CD4-positive, alpha-beta T cell (primary cell): ENCODE results near the gene MIDN. TPM values are rescaled to one million over a fixed set of nuclear protein-coding genes. Genes with fewer than 3 reads are reported as not detected.
A peak's percentile ranks its signal among the peaks of the same experiment; 100 is the strongest.

Experiments
- ATAC-seq: fragments of 200-7000 bp; cut with Tn5 transposase; one replicate; pipeline ENCODE4 v1.10.0; 2022; ENCODE audit warnings: mild to moderate bottlenecking; ENCODE audit not compliant: poor library complexity
- CTCF ChIA-PET: fragments of 350-600 bp; sonication (Branson Sonifier 250); formaldehyde crosslinking; loops from one replicate; lab custom pipeline; 2021; ENCODE audit warnings: antibody characterized with exemption, inconsistent platforms; lab: Charles Lee
- POLR2A ChIA-PET: fragments of 350-600 bp; sonication (Branson Sonifier 250); formaldehyde crosslinking; loops from one replicate; lab custom pipeline; 2021; ENCODE audit warnings: antibody characterized with exemption, inconsistent platforms; lab: Charles Lee
- DNase-seq, 14 experiments: peaks; one replicate each; pipeline ENCODE4 v3.0.0-alpha.2; 2013 to 2020; ENCODE audit warnings: mixed read lengths in 2 of 14
- H3K27ac ChIP-seq, 2 donors: one replicate each; pipeline versions ENCODE4 v1.5.1 to v1.7.0; 2013; ENCODE audit warnings: low read length in 2 of 2, low read depth in 1 of 2, mild to moderate bottlenecking in 1 of 2
- H3K27me3 ChIP-seq, 2 experiments: 1 replicate in 1 of 2; 2 replicates in 1 of 2; pipeline versions ENCODE4 v1.6.1 to v1.7.0; 2013; ENCODE audit warnings: low read length in 2 of 2, control low read depth in 1 of 2, mild to moderate bottlenecking in 1 of 2, moderate library complexity in 1 of 2; ENCODE audit not compliant: insufficient read depth in 2 of 2, control insufficient read depth in 1 of 2
- H3K36me3 ChIP-seq: one replicate; pipeline ENCODE4 v1.6.1; 2013; ENCODE audit warnings: low read length, control low read depth; ENCODE audit not compliant: insufficient read depth
- H3K4me1 ChIP-seq: one replicate; pipeline ENCODE4 v1.6.1; 2013; ENCODE audit warnings: low read length, control low read depth; ENCODE audit not compliant: insufficient read depth
- H3K4me3 ChIP-seq: one replicate; pipeline ENCODE4 v1.5.1; 2013; ENCODE audit warnings: mild to moderate bottlenecking, low read length, moderate library complexity
- H3K9me3 ChIP-seq, 2 experiments: 1 replicate in 1 of 2; 2 replicates in 1 of 2; pipeline versions ENCODE4 v1.6.1 to v1.7.0; 2013; ENCODE audit warnings: low read length in 2 of 2, mild to moderate bottlenecking in 2 of 2, control low read depth in 1 of 2, moderate library complexity in 1 of 2; ENCODE audit not compliant: control insufficient read depth in 1 of 2, insufficient read depth in 1 of 2
- H3K27ac Mint-ChIP-seq: one replicate; pipeline ENCODE4 v1.8.0; 2020; ENCODE audit warnings: mixed read lengths
- H3K27me3 Mint-ChIP-seq: one replicate; pipeline ENCODE4 v1.8.0; 2021; ENCODE audit warnings: mixed read lengths
- H3K36me3 Mint-ChIP-seq: one replicate; pipeline ENCODE4 v1.8.0; 2021; ENCODE audit warnings: low read depth, mixed read lengths
- H3K4me1 Mint-ChIP-seq: one replicate; pipeline ENCODE4 v1.8.0; 2021; ENCODE audit warnings: low read depth, mixed read lengths
- H3K4me3 Mint-ChIP-seq: one replicate; pipeline ENCODE4 v1.8.0; 2020; ENCODE audit warnings: mild to moderate bottlenecking, mixed read lengths
- H3K9me3 Mint-ChIP-seq: one replicate; pipeline ENCODE4 v1.8.0; 2020; ENCODE audit warnings: mixed read lengths
- CTCF ChIP-seq: fragments of 200-600 bp; IDR thresholded peaks from one replicate; pipeline ENCODE4 v1.8.0; 2022; ENCODE audit warnings: antibody characterized with exemption, mild to moderate bottlenecking
- intact Hi-C, 2 experiments: fragments of 100-400 bp; cut with DNase I in 1 of 2; cut with micrococcal nuclease in 1 of 2; formaldehyde crosslinking; loops; one replicate each; pipeline versions ENCODE4 v1.15.1 to v1.9.0; 2023 to 2025; cut with DNase I, micrococcal nuclease
- total RNA-seq, 174 experiments: library from RNA in 2 of 174; stranded (reverse) in 2 of 174; gene quantifications; one replicate each; pipeline ENCODE4 v1.2.3 and lab custom pipeline; 2021 to 2026

MIDN gene
- total RNA-seq, 2 experiments from 2014 or later = 214 to 228 TPM

DNA sequence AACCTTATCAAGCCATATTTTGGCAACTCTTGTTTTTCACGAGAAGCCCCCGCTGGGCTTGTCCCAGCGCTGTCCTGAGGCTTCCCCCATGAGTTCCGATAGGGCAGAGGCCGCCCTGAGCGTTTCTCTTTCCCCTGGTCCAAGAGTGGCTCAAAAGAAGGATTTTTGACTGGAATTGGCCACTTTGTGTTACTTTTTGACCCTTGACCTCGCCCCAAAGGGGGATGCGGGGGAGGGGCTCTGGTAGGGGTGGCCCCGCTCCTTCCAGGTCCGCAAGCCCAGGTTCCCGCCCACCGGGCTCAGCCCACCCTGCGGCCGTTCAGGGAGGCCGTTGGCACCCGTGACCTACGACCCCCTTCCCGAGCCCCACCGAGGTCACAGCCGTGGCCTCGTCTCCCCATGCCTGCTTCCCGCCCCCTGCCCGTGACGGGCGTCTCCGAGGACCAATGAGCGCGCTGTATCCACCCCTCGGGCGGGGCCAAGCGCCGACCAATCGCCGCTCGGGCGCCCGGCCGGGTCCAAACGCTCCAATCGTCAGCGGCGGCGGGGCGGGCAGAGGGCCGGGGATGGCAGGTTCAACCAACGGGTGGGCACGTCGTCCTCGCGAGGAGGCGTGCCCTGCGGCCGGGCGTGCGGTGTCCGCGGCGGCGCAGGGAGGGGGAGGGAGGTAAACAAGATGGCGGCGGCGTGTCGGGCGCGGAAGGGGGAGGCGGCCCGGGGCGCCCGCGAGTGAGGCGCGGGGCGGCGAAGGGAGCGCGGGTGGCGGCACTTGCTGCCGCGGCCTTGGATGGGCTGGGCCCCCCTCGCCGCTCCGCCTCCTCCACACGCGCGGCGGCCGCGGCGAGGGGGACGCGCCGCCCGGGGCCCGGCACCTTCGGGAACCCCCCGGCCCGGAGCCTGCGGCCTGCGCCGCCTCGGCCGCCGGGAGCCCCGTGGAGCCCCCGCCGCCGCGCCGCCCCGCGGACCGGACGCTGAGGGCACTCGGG, 43.0 kb upstream of the MIDN start, which contains the start of gene STK11:
TSS of gene STK11 (plus strand) at position 665 of the 986 bp plus-strand sequence. CDS start 1,136 bp downstream, outside the sequence.
- Histone ChIP-seq H3K36me3 (peaks cover 6% of the 10 kb centered on the region), H3K4me3 (peak within 1 kb of the TSS; percentile 88), H3K4me1 (peaks cover 67% of the 10 kb centered on the region), H3K27ac (peak within 1 kb of the TSS; percentile 48 to 64), H3K9me3 (no peaks in the 10 kb centered on the region), H3K27me3 (no peaks in the 10 kb centered on the region)
- POLR2A ChIA-PET = interaction anchor here (1.1 to 2.5 kb wide), 2 partner anchors 75 to 117 kb away, joined by 4 to 15 read pairs; no protein-coding TSS in a partner anchor
- no peak for TF ChIP-seq CTCF
- no peaks in the 10 kb centered on the region for H3K27me3 Mint-ChIP-seq
- intact Hi-C loops = no loop called here
- H3K4me3 Mint-ChIP-seq = peak within 1 kb of the TSS; percentile 98
- DNase-seq = peak; percentile 98 to 100 (median 99)
- H3K9me3 Mint-ChIP-seq = no peaks in the 10 kb centered on the region
- H3K27ac Mint-ChIP-seq = peak within 1 kb of the TSS; percentile 93
- ATAC-seq = peak; percentile 92
- peaks cover 13% of the 10 kb centered on the region for H3K36me3 Mint-ChIP-seq
- CTCF ChIA-PET = interaction anchor here (2.6 kb wide), 1 partner anchor 92 kb away, joined by 9 read pairs; no protein-coding TSS in a partner anchor
- H3K4me1 Mint-ChIP-seq = peaks cover 31% of the 10 kb centered on the region

- Mint-ChIP-seq H3K9me3 (no peaks in the 10 kb centered on the region), H3K27ac (peak overlapping the region; percentile 93), H3K36me3 (peaks cover 13% of the 10 kb centered on the region), H3K27me3 (no peaks in the 10 kb centered on the region), H3K4me3 (peak overlapping the region; percentile 98), H3K4me1 (peaks cover 31% of the 10 kb centered on the region)
- H3K4me1 ChIP-seq = peaks cover 73% of the 10 kb centered on the region
- no peak for ATAC-seq
- peaks cover 8% of the 10 kb centered on the region for H3K36me3 ChIP-seq
- H3K27me3 ChIP-seq = no peaks in the 10 kb centered on the region
- no peak for TF ChIP-seq CTCF
- intact Hi-C loops = no loop called here
- ChIA-PET CTCF (no interaction called here), POLR2A (interaction anchor here (0.8 to 0.9 kb wide), 2 partner anchors 10 to 11 kb away, joined by 3 to 5 read pairs; no protein-coding TSS in a partner anchor)
- peak in 2 of 14 experiments; percentile 35 to 50 for DNase-seq
- H3K27ac ChIP-seq = peak overlapping the region; percentile 1 to 52
- peak overlapping the region; percentile 88 for H3K4me3 ChIP-seq
- no peaks in the 10 kb centered on the region for H3K9me3 ChIP-seq
Observed at GRCh38 chr19:1206150-1206863, 42.1 kb upstream of the MIDN start.

GRCh38 chr19:1206864-1207450, 41.4 kb upstream of the MIDN start:
- no peak for ATAC-seq

More at GRCh38 chr19:1206864-1207450, 41.4 kb upstream of the MIDN start:
- H3K27ac Mint-ChIP-seq = peak overlapping the region; percentile 93
- no peaks in the 10 kb centered on the region for H3K9me3 Mint-ChIP-seq
- intact Hi-C loops = no loop called here
- peaks cover 17% of the 10 kb centered on the region for H3K36me3 Mint-ChIP-seq
- no peaks in the 10 kb centered on the region for H3K27me3 Mint-ChIP-seq
- DNase-seq = peak in 9 of 14 experiments; percentile 14 to 67 (median 43)
- H3K4me1 Mint-ChIP-seq = peaks cover 35% of the 10 kb centered on the region
- peaks cover 79% of the 10 kb centered on the region for H3K4me1 ChIP-seq
- ChIA-PET CTCF (no interaction called here), POLR2A (interaction anchor here (0.8 to 0.9 kb wide), 2 partner anchors 9 to 10 kb away, joined by 3 to 5 read pairs; no protein-coding TSS in a partner anchor)
- TF ChIP-seq CTCF = no peak
- H3K9me3 ChIP-seq = no peaks in the 10 kb centered on the region
- no peaks in the 10 kb centered on the region for H3K27me3 ChIP-seq
- H3K36me3 ChIP-seq = peaks cover 14% of the 10 kb centered on the region
- H3K4me3 ChIP-seq = peak overlapping the region; percentile 88
- peak overlapping the region; percentile 98 for H3K4me3 Mint-ChIP-seq
- peak overlapping the region; percentile 1 to 52 for H3K27ac ChIP-seq
